K562 (cell line): ENCODE measurements around the gene PLEKHH2. TPM values are rescaled to one million over a fixed set of nuclear protein-coding genes. Genes with fewer than 3 reads are reported as not detected.

Experiments used
- ATAC-seq: fragments of 200-7000 bp; cut with Tn5 transposase; 3 replicates; pipeline ENCODE4 v1.9.1; 2020; ENCODE audit warnings: moderate library complexity
- BruUV-seq: library from RNA; stranded (reverse); fragments of 400-500 nt; replicated peaks from 2 replicates; lab custom pipeline; 2021; lab: Mats Ljungman, UMichigan
- CTCF ChIA-PET: fragments of 300-600 bp; formaldehyde crosslinking; extraction: SDS; loops from one replicate; lab custom pipeline; 2021; ENCODE audit warnings: low intra/inter-chr PET ratio; lab: Yijun Ruan, JAX
- POLR2A ChIA-PET: fragments of 300-600, 350-650 bp; sonication (Branson Sonifier 250); formaldehyde crosslinking; extraction: SDS; loops from one replicate; lab custom pipeline; 2021; ENCODE audit warnings: antibody characterized with exemption, inconsistent platforms; lab: Yijun Ruan, JAX
- DNase-seq, 4 experiments: peaks; one replicate each; pipeline versions ENCODE4 v3.0.0 to v3.0.0-alpha.2; 2011 to 2018; ENCODE audit warnings: low spot score in 3 of 4, mixed read lengths in 3 of 4; ENCODE audit errors: extremely low read depth in 1 of 4
- FAIRE-seq: peaks from 2 replicates; lab custom pipeline; 2011; peaks lifted over from hg19 to GRCh38; lab: Jason Lieb, UNC
- H2AFZ ChIP-seq: 2 replicates; pipeline ENCODE4 v1.6.0; 2011; ENCODE audit warnings: low read depth, low read length, control low read depth, inconsistent platforms
- H3K27ac ChIP-seq: fragments of 200-600 bp; 3 replicates; pipeline ENCODE4 v1.8.0; 2011; ENCODE audit warnings: low read depth, mild to moderate bottlenecking, control low read depth, inconsistent platforms, low read length, moderate library complexity, mixed read lengths; ENCODE audit errors: extremely low read depth
- H3K27me3 ChIP-seq, 2 experiments: fragments of 300-600 bp in 1 of 2; 2 replicates in 1 of 2; 3 replicates in 1 of 2; pipeline versions ENCODE4 v1.6.0 to v1.8.0; 2011; ENCODE audit warnings: inconsistent platforms in 2 of 2, low read length in 2 of 2, mild to moderate bottlenecking in 1 of 2, mixed read lengths in 1 of 2, moderate library complexity in 1 of 2; ENCODE audit not compliant: control insufficient read depth in 2 of 2, insufficient read depth in 2 of 2
- H3K36me3 ChIP-seq: fragments of 300-600 bp; 3 replicates; pipeline ENCODE4 v1.8.0; 2011; ENCODE audit warnings: mild to moderate bottlenecking, low read length, inconsistent platforms; ENCODE audit not compliant: control insufficient read depth, insufficient read depth
- H3K4me1 ChIP-seq, 2 experiments: fragments of 200-600 bp in 1 of 2; replicated peaks in 1 of 2; 2 replicates in 1 of 2; 3 replicates in 1 of 2; pipeline versions ENCODE4 v1.5.1 to v1.8.0; 2011; ENCODE audit warnings: inconsistent platforms in 2 of 2, low read length in 2 of 2, mild to moderate bottlenecking in 1 of 2, mixed read lengths in 1 of 2, moderate library complexity in 1 of 2; ENCODE audit not compliant: control insufficient read depth in 2 of 2, insufficient read depth in 2 of 2
- H3K4me2 ChIP-seq: 2 replicates; pipeline ENCODE4 v1.6.1; 2011; ENCODE audit warnings: low read length, control low read depth, inconsistent platforms, mixed read lengths; ENCODE audit not compliant: insufficient read depth
- H3K4me3 ChIP-seq: fragments of 200-600 bp; sonication (generic), shearing (Covaris generic); 2 replicates; pipeline ENCODE4 v1.5.1; 2016; ENCODE audit warnings: control low read depth, inconsistent platforms
- H3K79me2 ChIP-seq: fragments of 200-600 bp; 3 replicates; pipeline ENCODE4 v1.8.0; 2011; ENCODE audit warnings: low read length, inconsistent platforms; ENCODE audit not compliant: control insufficient read depth, insufficient read depth
- H3K9ac ChIP-seq, 2 experiments: 2 replicates each; pipeline versions ENCODE4 v1.6.0 to v1.6.1; 2011; ENCODE audit warnings: low read depth in 2 of 2, low read length in 2 of 2, control low read depth in 1 of 2, inconsistent platforms in 1 of 2, mild to moderate bottlenecking in 1 of 2, mixed read lengths in 1 of 2; ENCODE audit not compliant: insufficient read depth in 1 of 2
- H3K9me1 ChIP-seq: one replicate; pipeline ENCODE4 v1.6.0; 2011; ENCODE audit warnings: inconsistent platforms, mild to moderate bottlenecking, low read length, moderate library complexity; ENCODE audit not compliant: control insufficient read depth, insufficient read depth
- H3K9me3 ChIP-seq: replicated peaks from 2 replicates; pipeline ENCODE4 v1.5.1; 2011; ENCODE audit warnings: low read depth, low read length, inconsistent platforms; ENCODE audit not compliant: control insufficient read depth, insufficient read depth
- H4K20me1 ChIP-seq: replicated peaks from 2 replicates; pipeline ENCODE4 v1.6.1; 2011; ENCODE audit warnings: low read length, inconsistent platforms, mixed read lengths; ENCODE audit not compliant: control insufficient read depth, insufficient read depth
- BACH1 ChIP-seq: fragments of 200-800 bp; sonication (Bioruptor generic); IDR thresholded peaks from 2 replicates; pipeline ENCODE4 v1.6.1; 2016; ENCODE audit warnings: missing genetic modification characterization, missing compliant biosample characterization
- CAMTA2 ChIP-seq: fragments of 250-450 bp; sonication (Bioruptor Pico); conservative IDR thresholded peaks from 2 replicates; pipeline ENCODE4 v1.5.1; 2022
- CTCFL ChIP-seq: IDR thresholded peaks from 2 replicates; pipeline ENCODE4 v1.6.1; 2011; ENCODE audit warnings: borderline replicate concordance, low read depth, mild to moderate bottlenecking, moderate library complexity, low read length; ENCODE audit not compliant: insufficient read depth, poor library complexity, severe bottlenecking
- E2F3 ChIP-seq: fragments of 250-450 bp; sonication (Bioruptor Pico); IDR thresholded peaks from 2 replicates; pipeline ENCODE4 v1.4.0; 2020; ENCODE audit warnings: mild to moderate bottlenecking
- FOXO4 ChIP-seq: fragments of 450-650 bp; formaldehyde crosslinking; IDR thresholded peaks from 2 replicates; pipeline ENCODE4 v1.4.0; 2020; ENCODE audit warnings: mild to moderate bottlenecking, moderate library complexity
- GABPB1 ChIP-seq: sonication (generic); formaldehyde crosslinking; IDR thresholded peaks from 2 replicates; pipeline ENCODE4 v1.8.0; 2022; ENCODE audit warnings: mild to moderate bottlenecking, missing genetic modification reagents
- IRF2 ChIP-seq: sonication (generic); formaldehyde crosslinking; IDR thresholded peaks from 2 replicates; pipeline ENCODE4 v1.8.1; 2022; ENCODE audit warnings: mild to moderate bottlenecking, missing genetic modification reagents
- NCOA4 ChIP-seq: fragments of 450-650 bp; IDR thresholded peaks from 2 replicates; pipeline ENCODE4 v1.6.1; 2018; ENCODE audit warnings: mild to moderate bottlenecking; ENCODE audit not compliant: partially characterized antibody
- NEUROD1 ChIP-seq: fragments of 150-350 bp; IDR thresholded peaks from 2 replicates; pipeline ENCODE4 v1.6.1; 2014; ENCODE audit warnings: borderline replicate concordance, low read length, low read depth; ENCODE audit not compliant: partially characterized antibody
- YBX1 ChIP-seq: fragments of 450-650 bp; IDR thresholded peaks from 2 replicates; pipeline ENCODE4 v1.7.1; 2016; ENCODE audit warnings: mild to moderate bottlenecking
- ZNF232 ChIP-seq: sonication (generic); formaldehyde crosslinking; IDR thresholded peaks from 2 replicates; pipeline ENCODE4 v1.8.0; 2022; ENCODE audit warnings: mild to moderate bottlenecking, missing genetic modification reagents
- ZNF592 ChIP-seq: fragments of 450-650 bp; IDR thresholded peaks from 2 replicates; pipeline ENCODE4 v1.6.1; 2017; ENCODE audit warnings: antibody characterized with exemption, mild to moderate bottlenecking
- ZNF639 ChIP-seq, 2 experiments: fragments of 200-800 bp in 1 of 2; sonication (Bioruptor generic) in 1 of 2; sonication (generic) in 1 of 2; formaldehyde crosslinking in 1 of 2; IDR thresholded peaks in 1 of 2; conservative IDR thresholded peaks in 1 of 2; 2 replicates each; pipeline versions ENCODE4 v1.5.0 to v1.6.1; 2016 to 2020; ENCODE audit warnings: missing compliant biosample characterization in 1 of 2, missing genetic modification characterization in 1 of 2, missing genetic modification reagents in 1 of 2
- WGBS: fragments of 100-300 bp; shearing (Covaris generic); methylation state at CpG from one replicate; pipeline ENCODE4 v1.1.6; 2016; ENCODE audit warnings: low coverage, mixed read lengths; ENCODE audit not compliant: insufficient coverage; ENCODE audit errors: missing lambda C conversion rate; 5-methylcytosine and 5-hydroxymethylcytosine counted together
- in situ Hi-C: fragments of 300-500 bp; cut with MboI; formaldehyde crosslinking; loops from 4 replicates; pipeline ENCODE4 v1.15.0; 2018; ENCODE audit warnings: inconsistent platforms, mixed read lengths
- intact Hi-C: fragments of 100-400 bp; cut with micrococcal nuclease; formaldehyde crosslinking; loops from 2 replicates; pipeline ENCODE4 v1.14.2; 2022
- polyA plus RNA-seq, 8 experiments: library from polyadenylated mRNA; depleted of rRNA in 4 of 8; stranded (reverse) in 5 of 8; unstranded in 3 of 8; fragments of >200 nt; fragmentation: Nextera tagmentation in 2 of 8; fragmentation: Illumina TruSeq in 1 of 8; extraction: Ambion mirVana in 2 of 8; extraction: Trizol in 1 of 8; gene quantifications; 2 replicates each; pipeline versions ENCODE4 v1.2.1 to v1.2.3, GENCODE V29; 2011 to 2014; ENCODE audit warnings: inconsistent platforms in 1 of 8, missing spikeins in 1 of 8
- total RNA-seq, 7 experiments: library from RNA; depleted of rRNA in 6 of 7; stranded (reverse); fragments of >200 nt in 6 of 7; fragmentation: Illumina TruSeq in 2 of 7; extraction: Trizol in 2 of 7; gene quantifications; 2 replicates each; pipeline versions ENCODE4 v1.2.1 to v1.2.3, GENCODE V29; 2011 to 2021; ENCODE audit warnings: low replicate concordance in 1 of 7

PLEKHH2 gene
- total and polyA plus RNA-seq, 9 of the 15 experiments (the other 6 are each of a cell fraction or from before 2014, with no cell fraction given): 0.77 to 13.5 (median 2.7) TPM

- no peaks in the 10 kb centered on the region for H3K27me3 ChIP-seq
- no peak overlapping the region for H3K9ac ChIP-seq
- no peak overlapping the region for H3K27ac ChIP-seq
- DNase-seq: no peak
- H3K9me3 ChIP-seq: no peaks in the 10 kb centered on the region
- 57% methylated on average over 5 of the region's 5 CpGs for WGBS
- intact Hi-C loops (no loop called here), in situ Hi-C loops (no loop called here)
- peaks cover 0 to 3% of the 10 kb centered on the region in 2 experiments; a peak in 1 of 5 replicates for H3K4me1 ChIP-seq
- H3K4me2 ChIP-seq: no peak overlapping the region
- POLR2A ChIA-PET: interaction anchor here (0.6 to 0.8 kb wide), 2 partner anchors 13 to 31 kb away, joined by 3 read pairs; no protein-coding TSS in a partner anchor
- no peaks in the 10 kb centered on the region for H3K9me1 ChIP-seq
- no TSS peak for BruUV-seq
- FAIRE-seq: no peak
- H3K4me3 ChIP-seq: no peak overlapping the region
- no peaks in the 10 kb centered on the region for H3K79me2 ChIP-seq
- H2AFZ ChIP-seq: 0 out of 2 replicates have a peak overlapping the region, but pooled peaks have one; percentile 9
- ATAC-seq: no peak
- no peaks in the 10 kb centered on the region for H3K36me3 ChIP-seq
- H4K20me1 ChIP-seq: no peaks in the 10 kb centered on the region
- CTCF ChIA-PET: no interaction called here
- TF ChIP-seq CTCFL (no peak), BACH1 (tag) (no peak), IRF2 (CRISPR knock-in tag) (no peak), E2F3 (CRISPR knock-in tag) (no peak), CAMTA2 (no peak), ZNF232 (CRISPR knock-in tag) (no peak), NEUROD1 (no peak), GABPB1 (CRISPR knock-in tag) (no peak), ZNF639 (CRISPR knock-in tag; conservative IDR thresholded peaks at IDR 0.05 in 1 of 2, IDR thresholded peaks at IDR 0.05 in 1 of 2) (no peak), NCOA4 (no peak), ZNF592 (no peak), FOXO4 (CRISPR knock-in tag) (no peak), YBX1 (no peak)
Measured at GRCh38 chr2:43751476-43751990, 114.5 kb downstream of the PLEKHH2 start.
